ENCODE data around the gene PRSS27. TPM values are rescaled to one million over a fixed set of nuclear protein-coding genes. Genes with fewer than 3 reads are reported as not detected.

Gene PRSS27
- total RNA-seq, 2 experiments from 2014 or later = 1.2 to 1.4 TPM

DNA sequence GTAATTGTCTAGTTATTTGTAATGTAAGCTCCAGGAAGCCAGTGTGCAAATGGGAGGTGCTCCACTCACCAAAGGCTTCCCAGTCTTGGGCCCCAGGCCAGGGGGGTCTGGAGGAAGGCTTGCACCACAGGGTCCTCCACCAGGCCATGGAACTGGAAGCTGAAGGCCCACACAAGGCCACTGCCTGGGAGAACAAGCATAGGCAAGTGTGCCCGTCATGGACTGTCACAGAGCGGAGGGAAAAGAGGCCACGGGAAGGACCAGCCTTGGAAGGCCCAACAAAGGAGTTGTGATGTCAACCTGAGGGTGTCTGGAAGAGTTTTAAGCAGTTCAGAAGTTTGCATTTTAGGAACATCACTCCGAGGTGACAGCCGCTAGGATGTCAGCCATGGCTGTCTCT, 29.5 kb upstream of the PRSS27 start:
- CTCF ChIA-PET = no interaction called here
- no peaks in the 10 kb centered on the region for H3K27me3 Mint-ChIP-seq
- ATAC-seq (no peak), DNase-seq (no peak)
- POLR2A ChIA-PET = no interaction called here
- TF ChIP-seq, protein P1, sequence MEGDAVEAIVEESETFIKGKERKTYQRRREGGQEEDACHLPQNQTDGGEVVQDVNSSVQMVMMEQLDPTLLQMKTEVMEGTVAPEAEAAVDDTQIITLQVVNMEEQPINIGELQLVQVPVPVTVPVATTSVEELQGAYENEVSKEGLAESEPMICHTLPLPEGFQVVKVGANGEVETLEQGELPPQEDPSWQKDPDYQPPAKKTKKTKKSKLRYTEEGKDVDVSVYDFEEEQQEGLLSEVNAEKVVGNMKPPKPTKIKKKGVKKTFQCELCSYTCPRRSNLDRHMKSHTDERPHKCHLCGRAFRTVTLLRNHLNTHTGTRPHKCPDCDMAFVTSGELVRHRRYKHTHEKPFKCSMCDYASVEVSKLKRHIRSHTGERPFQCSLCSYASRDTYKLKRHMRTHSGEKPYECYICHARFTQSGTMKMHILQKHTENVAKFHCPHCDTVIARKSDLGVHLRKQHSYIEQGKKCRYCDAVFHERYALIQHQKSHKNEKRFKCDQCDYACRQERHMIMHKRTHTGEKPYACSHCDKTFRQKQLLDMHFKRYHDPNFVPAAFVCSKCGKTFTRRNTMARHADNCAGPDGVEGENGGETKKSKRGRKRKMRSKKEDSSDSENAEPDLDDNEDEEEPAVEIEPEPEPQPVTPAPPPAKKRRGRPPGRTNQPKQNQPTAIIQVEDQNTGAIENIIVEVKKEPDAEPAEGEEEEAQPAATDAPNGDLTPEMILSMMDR (IDR thresholded peaks at IDR 0.05) = no peak
- H3K9me3 Mint-ChIP-seq = peaks cover 1% of the 10 kb centered on the region
- H3K27ac Mint-ChIP-seq = no peak overlapping the region
- H3K4me3 Mint-ChIP-seq = no peak overlapping the region
- intact Hi-C loops (cut with micrococcal nuclease) = no loop called here
- H3K4me1 Mint-ChIP-seq (ENCODE audit: low read depth) = peaks cover 16% of the 10 kb centered on the region
- peaks cover 26% of the 10 kb centered on the region for H3K36me3 Mint-ChIP-seq (ENCODE audit: low read depth)

DNA sequence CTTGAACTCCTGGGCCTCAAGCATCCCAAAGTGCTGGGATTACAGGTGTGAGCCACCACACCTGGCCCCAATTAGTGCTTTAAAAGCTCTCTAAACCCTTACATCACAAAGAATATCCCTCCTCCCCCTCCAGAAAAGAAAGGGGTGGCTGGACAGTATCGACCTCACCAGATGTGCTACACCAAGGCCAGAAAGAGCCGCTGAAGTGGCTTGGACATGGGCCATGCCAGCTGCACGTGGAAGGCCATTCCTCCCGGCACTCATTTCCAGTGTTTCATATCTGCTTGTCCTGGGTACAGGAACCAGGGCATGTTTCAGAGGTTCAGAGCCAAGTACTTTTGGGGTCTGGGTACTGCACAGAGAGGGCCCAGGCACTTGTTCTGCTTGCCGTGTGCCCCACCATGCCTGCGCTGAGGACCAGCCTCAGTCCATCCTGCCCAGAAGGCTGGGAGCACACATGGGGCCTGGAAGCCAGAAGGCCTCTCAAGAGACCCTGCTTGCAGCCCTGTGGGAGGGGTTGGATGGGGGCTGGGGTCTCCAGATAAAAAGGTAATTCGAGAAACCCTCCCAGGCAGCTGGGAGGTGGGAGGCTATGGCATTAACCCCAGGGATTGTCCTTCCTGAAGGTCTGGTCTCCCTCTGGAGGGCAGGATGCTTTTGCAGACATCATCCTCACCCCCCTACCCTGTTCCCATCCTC, 28.9 kb upstream of the PRSS27 start:
- Mint-ChIP-seq H3K9me3 (peaks cover 1% of the 10 kb centered on the region), H3K36me3 (ENCODE audit: low read depth) (peaks cover 20% of the 10 kb centered on the region), H3K4me3 (no peak overlapping the region), H3K27me3 (no peaks in the 10 kb centered on the region), H3K4me1 (ENCODE audit: low read depth) (peaks cover 13% of the 10 kb centered on the region), H3K27ac (no peak overlapping the region)
- TF ChIP-seq, protein P1 (IDR thresholded peaks at IDR 0.05) = no peak
- ChIA-PET POLR2A (no interaction called here), CTCF (no interaction called here)
- ATAC-seq (no peak), DNase-seq (no peak)
- intact Hi-C loops (cut with micrococcal nuclease) = no loop called here

DNA sequence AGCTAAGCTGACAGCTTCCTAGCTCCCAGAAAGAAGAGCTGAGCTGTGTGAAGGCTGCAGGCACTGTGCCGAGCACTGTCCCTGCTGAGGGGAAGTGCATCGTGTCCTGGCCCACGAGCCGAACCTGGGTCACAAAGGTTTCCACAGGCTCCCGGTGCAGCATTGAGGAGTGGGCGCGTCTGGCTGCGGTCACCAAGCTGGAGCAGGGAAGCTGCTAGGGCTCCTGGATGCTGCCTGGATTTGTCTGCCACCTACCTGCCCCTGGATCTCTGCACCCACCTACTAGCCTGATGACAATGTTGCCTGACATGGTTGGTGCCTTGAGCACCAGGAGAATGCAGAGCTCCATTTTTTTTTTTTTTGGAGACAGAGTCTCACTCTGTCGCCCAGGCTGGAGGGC, 25.9 kb upstream of the PRSS27 start:
- peaks cover 8% of the 10 kb centered on the region for H3K36me3 Mint-ChIP-seq (ENCODE audit: low read depth)
- H3K27me3 Mint-ChIP-seq = no peaks in the 10 kb centered on the region
- no peak overlapping the region for H3K4me3 Mint-ChIP-seq
- intact Hi-C loops (cut with micrococcal nuclease) = no loop called here
- TF ChIP-seq, protein P1 (IDR thresholded peaks at IDR 0.05) = no peak
- peaks cover 7% of the 10 kb centered on the region for H3K4me1 Mint-ChIP-seq (ENCODE audit: low read depth)
- DNase-seq = no peak
- ChIA-PET CTCF (no interaction called here), POLR2A (interaction anchor here (0.9 kb wide), 1 partner anchor 89 kb away, joined by 3 read pairs; no protein-coding TSS in a partner anchor)
- no peak overlapping the region for H3K27ac Mint-ChIP-seq
- ATAC-seq = no peak
- no peaks in the 10 kb centered on the region for H3K9me3 Mint-ChIP-seq

DNA sequence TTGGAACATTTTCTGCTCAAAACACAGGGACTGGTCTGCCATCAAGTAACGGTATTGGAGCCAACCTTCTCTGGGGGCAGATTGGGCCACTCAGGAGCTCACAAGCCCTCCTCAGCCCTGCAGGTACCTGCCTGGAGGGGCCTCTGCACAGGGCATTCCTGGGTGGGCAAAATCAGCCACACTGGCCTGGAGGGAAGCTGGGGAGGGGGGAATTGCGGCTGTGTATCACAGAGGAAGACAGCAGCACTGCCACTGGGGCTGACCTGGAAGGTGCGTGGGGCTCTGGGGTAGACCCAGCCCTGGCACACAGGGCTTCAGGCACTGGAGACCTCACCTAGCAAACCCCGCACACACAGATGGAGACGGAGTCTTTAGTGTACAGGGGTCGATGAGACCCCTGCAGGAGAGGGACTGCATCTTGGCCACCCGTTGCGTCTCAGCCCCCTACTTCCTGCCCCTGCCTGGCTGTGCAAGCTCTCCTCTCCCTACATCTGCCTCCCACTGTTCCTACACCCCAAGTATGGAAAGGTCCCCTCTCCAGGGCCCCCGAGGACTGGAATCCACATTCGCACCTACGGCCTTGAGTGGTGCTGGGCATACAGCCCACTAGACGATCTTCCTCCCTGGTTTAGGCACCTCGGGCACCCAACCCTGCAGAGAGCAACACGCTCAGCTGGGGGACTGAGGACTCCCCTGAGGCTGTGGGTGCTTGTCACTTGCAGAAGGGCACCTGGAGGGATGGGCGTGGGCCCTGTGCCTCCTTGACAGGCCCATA, 25.3 kb upstream of the PRSS27 start:
- H3K27ac Mint-ChIP-seq = no peak overlapping the region
- no peaks in the 10 kb centered on the region for H3K9me3 Mint-ChIP-seq
- POLR2A ChIA-PET = no interaction called here
- TF ChIP-seq, protein P1 (IDR thresholded peaks at IDR 0.05) = no peak
- CTCF ChIA-PET = no interaction called here
- DNase-seq (no peak), ATAC-seq (no peak)
- intact Hi-C loops (cut with micrococcal nuclease) = no loop called here
- peaks cover 2% of the 10 kb centered on the region for H3K4me1 Mint-ChIP-seq (ENCODE audit: low read depth)
- H3K27me3 Mint-ChIP-seq = no peaks in the 10 kb centered on the region
- peaks cover 5% of the 10 kb centered on the region for H3K36me3 Mint-ChIP-seq (ENCODE audit: low read depth)
- H3K4me3 Mint-ChIP-seq = no peak overlapping the region

DNA sequence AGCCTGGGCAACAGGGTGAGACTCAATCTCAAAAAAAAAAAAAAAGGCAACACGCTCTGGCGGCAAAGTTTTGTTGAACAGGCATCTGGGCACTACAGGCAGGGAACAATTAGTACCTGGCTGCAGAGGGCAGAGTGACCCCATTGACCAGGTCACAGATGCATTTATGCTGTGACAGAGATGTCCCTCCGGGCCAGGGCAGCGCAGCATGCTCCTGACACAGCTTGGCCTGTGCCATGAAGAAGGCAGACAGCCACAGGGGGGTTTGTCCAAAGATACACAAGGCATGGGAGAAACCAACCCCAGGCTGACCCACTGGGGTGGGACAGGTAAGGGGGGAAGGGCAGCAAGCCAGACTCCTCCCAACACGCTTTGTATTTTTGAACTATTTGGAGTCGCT, 24.7 kb upstream of the PRSS27 start:
- Mint-ChIP-seq H3K27me3 (no peaks in the 10 kb centered on the region), H3K4me3 (no peak overlapping the region), H3K4me1 (ENCODE audit: low read depth) (peaks cover 2% of the 10 kb centered on the region), H3K9me3 (no peaks in the 10 kb centered on the region), H3K27ac (no peak overlapping the region), H3K36me3 (ENCODE audit: low read depth) (peaks cover 2% of the 10 kb centered on the region)
- ATAC-seq (no peak), DNase-seq (no peak)
- ChIA-PET POLR2A (no interaction called here), CTCF (no interaction called here)
- intact Hi-C loops (cut with micrococcal nuclease) = no loop called here
- TF ChIP-seq, protein P1 (IDR thresholded peaks at IDR 0.05) = no peak
